Measurements from ENCODE around the gene UBB. TPM values are rescaled to one million over a fixed set of nuclear protein-coding genes. Genes with fewer than 3 reads are reported as not detected.
A peak's percentile ranks its signal among the peaks of the same experiment; 100 is the strongest.

Gene UBB
- total and polyA plus RNA-seq, 4 donors = 1,190 to 3,673 (median 1,472) TPM

DNA sequence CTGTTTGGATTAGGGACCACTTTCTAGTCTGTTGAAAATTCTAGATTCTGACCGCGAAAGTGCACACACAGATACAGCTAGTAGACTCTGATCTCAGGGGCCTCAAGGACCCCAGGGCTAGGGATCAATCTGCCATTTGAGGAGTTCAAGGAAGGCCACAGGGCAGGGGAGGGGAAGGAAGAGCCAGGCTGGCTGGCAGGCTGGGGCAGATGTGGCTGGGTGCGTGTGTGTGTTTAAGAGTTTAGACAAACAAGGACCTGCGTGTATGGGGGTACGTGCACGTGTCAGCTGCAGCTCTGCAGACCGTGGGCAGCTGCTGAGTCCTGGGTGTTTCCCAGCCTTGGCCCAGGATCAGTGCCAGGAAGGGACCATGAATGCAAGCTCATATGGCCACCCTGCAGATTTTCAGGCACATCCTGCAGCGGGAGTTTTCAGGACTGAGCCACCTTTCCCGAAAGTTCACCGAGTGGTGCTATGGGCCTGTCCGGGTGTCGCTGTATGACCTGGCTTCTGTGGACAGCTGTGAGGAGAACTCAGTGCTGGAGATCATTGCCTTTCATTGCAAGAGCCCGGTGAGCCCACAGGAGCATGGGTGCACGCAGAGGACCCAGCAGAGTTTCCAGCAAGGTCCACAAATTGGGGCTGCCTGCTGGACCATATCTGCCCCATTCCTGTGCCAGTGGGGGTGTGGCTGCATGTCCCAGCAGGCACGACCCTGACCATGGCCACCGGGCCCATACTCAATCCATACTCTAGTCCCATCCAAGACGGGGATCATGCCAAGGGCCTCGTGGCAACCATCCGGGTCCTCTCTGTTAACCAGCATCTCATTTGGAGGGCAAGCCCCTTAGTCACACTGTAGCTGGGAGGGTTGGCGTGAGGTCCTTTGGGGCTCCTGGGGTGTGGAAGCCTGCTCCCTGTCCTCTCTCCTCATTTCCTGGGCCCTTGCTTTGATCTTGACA lies 45.1 kb downstream of the UBB start:
- TF ChIP-seq HNF4G (IDR thresholded peaks at IDR 0.05) (no peak), EGR1 (IDR thresholded peaks at IDR 0.05; ENCODE audit: low read depth in 2 of 2) (no peak), JUND (IDR thresholded peaks at IDR 0.05) (no peak), YY1 (IDR thresholded peaks at IDR 0.05) (no peak)
- TF ChIP-seq, protein P1, sequence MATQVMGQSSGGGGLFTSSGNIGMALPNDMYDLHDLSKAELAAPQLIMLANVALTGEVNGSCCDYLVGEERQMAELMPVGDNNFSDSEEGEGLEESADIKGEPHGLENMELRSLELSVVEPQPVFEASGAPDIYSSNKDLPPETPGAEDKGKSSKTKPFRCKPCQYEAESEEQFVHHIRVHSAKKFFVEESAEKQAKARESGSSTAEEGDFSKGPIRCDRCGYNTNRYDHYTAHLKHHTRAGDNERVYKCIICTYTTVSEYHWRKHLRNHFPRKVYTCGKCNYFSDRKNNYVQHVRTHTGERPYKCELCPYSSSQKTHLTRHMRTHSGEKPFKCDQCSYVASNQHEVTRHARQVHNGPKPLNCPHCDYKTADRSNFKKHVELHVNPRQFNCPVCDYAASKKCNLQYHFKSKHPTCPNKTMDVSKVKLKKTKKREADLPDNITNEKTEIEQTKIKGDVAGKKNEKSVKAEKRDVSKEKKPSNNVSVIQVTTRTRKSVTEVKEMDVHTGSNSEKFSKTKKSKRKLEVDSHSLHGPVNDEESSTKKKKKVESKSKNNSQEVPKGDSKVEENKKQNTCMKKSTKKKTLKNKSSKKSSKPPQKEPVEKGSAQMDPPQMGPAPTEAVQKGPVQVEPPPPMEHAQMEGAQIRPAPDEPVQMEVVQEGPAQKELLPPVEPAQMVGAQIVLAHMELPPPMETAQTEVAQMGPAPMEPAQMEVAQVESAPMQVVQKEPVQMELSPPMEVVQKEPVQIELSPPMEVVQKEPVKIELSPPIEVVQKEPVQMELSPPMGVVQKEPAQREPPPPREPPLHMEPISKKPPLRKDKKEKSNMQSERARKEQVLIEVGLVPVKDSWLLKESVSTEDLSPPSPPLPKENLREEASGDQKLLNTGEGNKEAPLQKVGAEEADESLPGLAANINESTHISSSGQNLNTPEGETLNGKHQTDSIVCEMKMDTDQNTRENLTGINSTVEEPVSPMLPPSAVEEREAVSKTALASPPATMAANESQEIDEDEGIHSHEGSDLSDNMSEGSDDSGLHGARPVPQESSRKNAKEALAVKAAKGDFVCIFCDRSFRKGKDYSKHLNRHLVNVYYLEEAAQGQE (IDR thresholded peaks at IDR 0.05) = no peak
- TF ChIP-seq, protein P2, sequence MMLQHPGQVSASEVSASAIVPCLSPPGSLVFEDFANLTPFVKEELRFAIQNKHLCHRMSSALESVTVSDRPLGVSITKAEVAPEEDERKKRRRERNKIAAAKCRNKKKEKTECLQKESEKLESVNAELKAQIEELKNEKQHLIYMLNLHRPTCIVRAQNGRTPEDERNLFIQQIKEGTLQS (IDR thresholded peaks at IDR 0.05) = no peak
- H3K36me3 ChIP-seq (ENCODE audit: control insufficient read depth in 4 of 4, insufficient read depth in 3 of 4, low read depth in 1 of 4, low read length in 3 of 4) = peaks cover 0 to 3% (median 2%) of the 10 kb centered on the region in 4 donors
- no peak overlapping the region for H3K27ac ChIP-seq (ENCODE audit: low read depth in 1 of 2, low read length in 2 of 2)
- no peaks in the 10 kb centered on the region for H3K9me3 ChIP-seq (ENCODE audit: control insufficient read depth in 4 of 4, low read length in 3 of 4)
- peaks cover 0 to 5% (median 0%) of the 10 kb centered on the region in 4 donors for H3K4me1 ChIP-seq (ENCODE audit: control insufficient read depth in 4 of 4, insufficient read depth in 4 of 4, low read length in 3 of 4)
- H3K9ac ChIP-seq (ENCODE audit: low read depth in 1 of 2, low read length in 2 of 2) = no peak overlapping the region
- no peak overlapping the region for H3K4me3 ChIP-seq (ENCODE audit: low read depth in 1 of 3, low read length in 3 of 3)
- no peak for DNase-seq (ENCODE audit: low spot score)
- no peaks in the 10 kb centered on the region for H3K27me3 ChIP-seq (ENCODE audit: control insufficient read depth in 4 of 4, insufficient read depth in 4 of 4, low read length in 3 of 4)
- WGBS = 79% methylated on average over 20 of the region's 20 CpGs

DNA sequence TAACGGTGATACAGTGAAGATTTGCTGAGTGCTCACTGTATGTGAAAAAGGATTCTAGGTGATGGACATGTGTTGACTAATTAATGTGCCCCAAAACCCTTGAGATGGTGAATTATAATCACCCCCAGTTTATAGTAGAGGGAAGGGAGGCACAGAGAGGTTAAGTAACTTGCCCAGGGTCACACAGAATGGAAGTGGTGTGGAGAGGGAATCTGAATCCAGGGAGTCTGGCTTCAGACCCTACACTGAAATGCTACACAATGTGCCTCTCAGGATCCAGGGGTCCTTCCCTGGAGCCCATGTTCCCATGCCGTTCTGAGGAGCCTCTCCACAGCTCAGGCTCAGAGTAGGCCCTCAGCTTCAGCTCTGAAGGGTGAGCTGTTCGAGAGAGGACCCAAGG lies 46.1 kb downstream of the UBB start:
- H3K27ac ChIP-seq (ENCODE audit: low read depth in 1 of 2, low read length in 2 of 2) = no peak overlapping the region
- 95% methylated on average over 3 of the region's 3 CpGs for WGBS
- DNase-seq (ENCODE audit: low spot score) = no peak

DNA sequence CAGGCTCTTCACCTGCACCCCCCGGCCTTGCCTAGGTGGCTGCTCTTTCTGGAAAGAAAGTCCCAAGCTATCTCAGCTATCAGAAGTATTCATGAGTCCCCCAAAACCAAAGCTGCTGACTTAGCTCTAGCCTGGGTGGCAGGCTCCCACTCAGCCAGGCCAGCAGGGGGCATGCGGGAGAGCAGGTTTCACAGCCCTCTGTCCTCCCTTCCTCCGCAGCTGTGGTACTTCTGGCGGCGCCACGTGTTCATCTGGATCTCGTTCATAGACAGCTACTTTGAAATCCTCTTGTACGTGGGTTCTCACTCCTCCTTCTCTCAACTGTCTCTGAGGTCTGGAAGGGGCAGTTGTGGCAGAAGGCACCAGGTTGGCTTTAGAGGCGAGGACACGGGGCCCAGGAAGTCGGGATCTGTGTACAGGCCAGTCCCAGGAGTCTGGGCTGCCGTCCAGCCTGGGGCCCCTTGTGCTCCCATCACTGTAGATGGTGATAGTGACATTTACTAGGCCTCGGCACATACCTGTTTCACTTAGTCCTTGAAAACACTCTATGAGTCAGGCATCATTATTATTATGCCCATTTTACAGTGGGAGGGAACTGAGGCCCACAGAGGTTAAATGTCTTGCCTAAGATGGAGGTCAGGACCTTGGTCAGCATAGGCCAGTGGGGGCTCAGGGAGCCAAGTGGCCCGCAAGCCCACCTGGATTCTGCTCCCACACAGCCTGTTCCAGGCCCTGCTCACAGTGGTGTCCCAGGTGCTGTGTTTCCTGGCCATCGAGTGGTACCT lies 47.4 kb downstream of the UBB start:
- no peaks in the 10 kb centered on the region for H3K27me3 ChIP-seq (ENCODE audit: control insufficient read depth in 4 of 4, insufficient read depth in 4 of 4, low read length in 3 of 4)
- WGBS = 73% methylated on average over 15 of the region's 15 CpGs
- no peak overlapping the region for H3K4me3 ChIP-seq (ENCODE audit: low read depth in 1 of 3, low read length in 3 of 3)
- TF ChIP-seq TAF1 (conservative IDR thresholded peaks at IDR 0.05) (no peak), RAD21 (IDR thresholded peaks at IDR 0.05) (peak in 1 of 2 donors; percentile 78)
- TF ChIP-seq, protein P3, sequence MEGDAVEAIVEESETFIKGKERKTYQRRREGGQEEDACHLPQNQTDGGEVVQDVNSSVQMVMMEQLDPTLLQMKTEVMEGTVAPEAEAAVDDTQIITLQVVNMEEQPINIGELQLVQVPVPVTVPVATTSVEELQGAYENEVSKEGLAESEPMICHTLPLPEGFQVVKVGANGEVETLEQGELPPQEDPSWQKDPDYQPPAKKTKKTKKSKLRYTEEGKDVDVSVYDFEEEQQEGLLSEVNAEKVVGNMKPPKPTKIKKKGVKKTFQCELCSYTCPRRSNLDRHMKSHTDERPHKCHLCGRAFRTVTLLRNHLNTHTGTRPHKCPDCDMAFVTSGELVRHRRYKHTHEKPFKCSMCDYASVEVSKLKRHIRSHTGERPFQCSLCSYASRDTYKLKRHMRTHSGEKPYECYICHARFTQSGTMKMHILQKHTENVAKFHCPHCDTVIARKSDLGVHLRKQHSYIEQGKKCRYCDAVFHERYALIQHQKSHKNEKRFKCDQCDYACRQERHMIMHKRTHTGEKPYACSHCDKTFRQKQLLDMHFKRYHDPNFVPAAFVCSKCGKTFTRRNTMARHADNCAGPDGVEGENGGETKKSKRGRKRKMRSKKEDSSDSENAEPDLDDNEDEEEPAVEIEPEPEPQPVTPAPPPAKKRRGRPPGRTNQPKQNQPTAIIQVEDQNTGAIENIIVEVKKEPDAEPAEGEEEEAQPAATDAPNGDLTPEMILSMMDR (IDR thresholded peaks at IDR 0.05; ENCODE audit: low read depth, low read length, missing input control) = peak; percentile 61
- H3K9me3 ChIP-seq (ENCODE audit: control insufficient read depth in 4 of 4, low read length in 3 of 4) = no peaks in the 10 kb centered on the region
- no peak overlapping the region for H3K9ac ChIP-seq (ENCODE audit: low read depth in 1 of 2, low read length in 2 of 2)
- H3K27ac ChIP-seq (ENCODE audit: low read depth in 1 of 2, low read length in 2 of 2) = no peak overlapping the region
- peaks cover 0 to 2% (median under 1%) of the 10 kb centered on the region in 4 donors for H3K36me3 ChIP-seq (ENCODE audit: control insufficient read depth in 4 of 4, insufficient read depth in 3 of 4, low read depth in 1 of 4, low read length in 3 of 4)
- peak; percentile 67 for DNase-seq (ENCODE audit: low spot score)
- peaks cover 0 to 5% (median 0%) of the 10 kb centered on the region in 4 donors for H3K4me1 ChIP-seq (ENCODE audit: control insufficient read depth in 4 of 4, insufficient read depth in 4 of 4, low read length in 3 of 4)

More for the DNA sequence above, 46.1 kb downstream of the UBB start:
- H3K36me3 ChIP-seq (ENCODE audit: control insufficient read depth in 4 of 4, insufficient read depth in 3 of 4, low read depth in 1 of 4, low read length in 3 of 4) = peaks cover 0 to 3% (median 2%) of the 10 kb centered on the region in 4 donors
- TF ChIP-seq JUND (IDR thresholded peaks at IDR 0.05) (no peak), NR2F2 (IDR thresholded peaks at IDR 0.05) (no peak), RXRA (IDR thresholded peaks at IDR 0.05) (no peak), FOXA1 (IDR thresholded peaks at IDR 0.05) (no peak), FOXA2 (IDR thresholded peaks at IDR 0.05) (no peak)
- TF ChIP-seq, protein P2 (IDR thresholded peaks at IDR 0.05) = no peak
- H3K4me1 ChIP-seq (ENCODE audit: control insufficient read depth in 4 of 4, insufficient read depth in 4 of 4, low read length in 3 of 4) = peaks cover 0 to 5% (median 0%) of the 10 kb centered on the region in 4 donors
- H3K27me3 ChIP-seq (ENCODE audit: control insufficient read depth in 4 of 4, insufficient read depth in 4 of 4, low read length in 3 of 4) = no peaks in the 10 kb centered on the region
- H3K9me3 ChIP-seq (ENCODE audit: control insufficient read depth in 4 of 4, low read length in 3 of 4) = no peaks in the 10 kb centered on the region
- no peak overlapping the region for H3K4me3 ChIP-seq (ENCODE audit: low read depth in 1 of 3, low read length in 3 of 3)
- no peak overlapping the region for H3K9ac ChIP-seq (ENCODE audit: low read depth in 1 of 2, low read length in 2 of 2)
